Measurements from ENCODE around the gene LCMT1.

LCMT1 gene

GRCh38 chr16:25199457-25199856 is 87.9 kb downstream of the LCMT1 start:
- H3K4me1 ChIP-seq (ENCODE audit: control insufficient read depth in 1 of 2, insufficient read depth in 2 of 2, low read length in 2 of 2) = peaks cover 3 to 4% of the 10 kb centered on the region in 2 experiments
- H3K79me2 ChIP-seq (ENCODE audit: control insufficient read depth, insufficient read depth, low read length, poor library complexity) = no peaks in the 10 kb centered on the region
- H4K91ac ChIP-seq (ENCODE audit: low read depth, low read length) = no peak overlapping the region
- H2BK12ac ChIP-seq (ENCODE audit: low read length) = no peak overlapping the region
- H2BK5ac ChIP-seq (ENCODE audit: low read depth, low read length, poor library complexity) = no peak overlapping the region
- H3K4me2 ChIP-seq (ENCODE audit: low read length) = no peak overlapping the region
- peaks cover 8% of the 10 kb centered on the region for H3K79me1 ChIP-seq (ENCODE audit: low read length)
- H4K8ac ChIP-seq (ENCODE audit: low read depth, low read length) = no peak overlapping the region
- H3K14ac ChIP-seq (ENCODE audit: low read length) = no peak overlapping the region
- H3K27me3 ChIP-seq (ENCODE audit: insufficient read depth, low read length) = no peaks in the 10 kb centered on the region
- no peak overlapping the region for H2AFZ ChIP-seq (ENCODE audit: insufficient read depth, low read length, poor library complexity)
- H3K9me3 ChIP-seq (ENCODE audit: insufficient read depth, low read depth, low read length) = no peaks in the 10 kb centered on the region
- H2AK5ac ChIP-seq (ENCODE audit: low read length) = no peak overlapping the region
- no peak overlapping the region for H2BK120ac ChIP-seq (ENCODE audit: insufficient read depth, low read length, poor library complexity)
- no CpG with 5 or more reads among the region's 7 CpGs for WGBS (ENCODE audit: extremely low coverage, insufficient coverage, insufficient read length)
- H3K36me3 ChIP-seq (ENCODE audit: control insufficient read depth in 1 of 2, insufficient read depth in 2 of 2, low read length in 2 of 2) = no peaks in the 10 kb centered on the region
- DNase-seq = no peak
- H3K18ac ChIP-seq (ENCODE audit: low read length) = no peak overlapping the region
- no peak overlapping the region for H4K12ac ChIP-seq (ENCODE audit: low read depth, low read length)
- H3K23ac ChIP-seq (ENCODE audit: low read length) = no peak overlapping the region
- H3K9ac ChIP-seq (ENCODE audit: low read length) = no peak overlapping the region
- H3K4me3 ChIP-seq (ENCODE audit: low read depth, low read length) = no peak overlapping the region
- H3K4ac ChIP-seq (ENCODE audit: low read depth, low read length) = no peak overlapping the region
- H3K27ac ChIP-seq (ENCODE audit: low read depth, low read length) = no peak overlapping the region

GRCh38 chr16:25210758-25211157 is 99.2 kb downstream of the LCMT1 start:
- no peak for DNase-seq
- Histone ChIP-seq H3K4me2 (ENCODE audit: low read length) (no peak overlapping the region), H3K4ac (ENCODE audit: low read depth, low read length) (no peak overlapping the region), H3K4me3 (ENCODE audit: low read depth, low read length) (no peak overlapping the region), H2BK120ac (ENCODE audit: insufficient read depth, low read length, poor library complexity) (no peak overlapping the region), H3K79me2 (ENCODE audit: control insufficient read depth, insufficient read depth, low read length, poor library complexity) (no peaks in the 10 kb centered on the region), H3K79me1 (ENCODE audit: low read length) (no peaks in the 10 kb centered on the region), H2BK5ac (ENCODE audit: low read depth, low read length, poor library complexity) (no peak overlapping the region), H3K9ac (ENCODE audit: low read length) (no peak overlapping the region), H3K27ac (ENCODE audit: low read depth, low read length) (no peak overlapping the region), H3K18ac (ENCODE audit: low read length) (no peak overlapping the region), H4K8ac (ENCODE audit: low read depth, low read length) (no peak overlapping the region), H3K9me3 (ENCODE audit: insufficient read depth, low read depth, low read length) (no peaks in the 10 kb centered on the region), H3K23ac (ENCODE audit: low read length) (no peak overlapping the region), H3K36me3 (ENCODE audit: control insufficient read depth in 1 of 2, insufficient read depth in 2 of 2, low read length in 2 of 2) (no peaks in the 10 kb centered on the region), H3K14ac (ENCODE audit: low read length) (no peak overlapping the region), H4K91ac (ENCODE audit: low read depth, low read length) (no peak overlapping the region), H2AK5ac (ENCODE audit: low read length) (no peak overlapping the region), H2BK12ac (ENCODE audit: low read length) (no peak overlapping the region), H3K4me1 (ENCODE audit: control insufficient read depth in 1 of 2, insufficient read depth in 2 of 2, low read length in 2 of 2) (no peaks in the 10 kb centered on the region), H3K27me3 (ENCODE audit: insufficient read depth, low read length) (no peaks in the 10 kb centered on the region), H2AFZ (ENCODE audit: insufficient read depth, low read length, poor library complexity) (no peak overlapping the region), H4K12ac (ENCODE audit: low read depth, low read length) (no peak overlapping the region)
- no CpG with 5 or more reads among the region's 4 CpGs for WGBS (ENCODE audit: extremely low coverage, insufficient coverage, insufficient read length)

GRCh38 chr16:25212636-25213035 is 101.1 kb downstream of the LCMT1 start:
- Histone ChIP-seq H3K9me3 (ENCODE audit: insufficient read depth, low read depth, low read length) (no peaks in the 10 kb centered on the region), H2AFZ (ENCODE audit: insufficient read depth, low read length, poor library complexity) (no peak overlapping the region), H3K23ac (ENCODE audit: low read length) (no peak overlapping the region), H3K4me3 (ENCODE audit: low read depth, low read length) (no peak overlapping the region), H4K12ac (ENCODE audit: low read depth, low read length) (no peak overlapping the region), H3K18ac (ENCODE audit: low read length) (no peak overlapping the region), H2AK5ac (ENCODE audit: low read length) (no peak overlapping the region), H3K79me1 (ENCODE audit: low read length) (no peaks in the 10 kb centered on the region), H2BK5ac (ENCODE audit: low read depth, low read length, poor library complexity) (no peak overlapping the region), H3K36me3 (ENCODE audit: control insufficient read depth in 1 of 2, insufficient read depth in 2 of 2, low read length in 2 of 2) (no peaks in the 10 kb centered on the region), H3K79me2 (ENCODE audit: control insufficient read depth, insufficient read depth, low read length, poor library complexity) (no peaks in the 10 kb centered on the region), H3K9ac (ENCODE audit: low read length) (no peak overlapping the region), H3K14ac (ENCODE audit: low read length) (no peak overlapping the region), H2BK120ac (ENCODE audit: insufficient read depth, low read length, poor library complexity) (no peak overlapping the region), H3K4me2 (ENCODE audit: low read length) (no peak overlapping the region), H2BK12ac (ENCODE audit: low read length) (no peak overlapping the region), H4K91ac (ENCODE audit: low read depth, low read length) (no peak overlapping the region), H4K8ac (ENCODE audit: low read depth, low read length) (no peak overlapping the region), H3K27me3 (ENCODE audit: insufficient read depth, low read length) (no peaks in the 10 kb centered on the region), H3K27ac (ENCODE audit: low read depth, low read length) (no peak overlapping the region), H3K4me1 (ENCODE audit: control insufficient read depth in 1 of 2, insufficient read depth in 2 of 2, low read length in 2 of 2) (no peaks in the 10 kb centered on the region), H3K4ac (ENCODE audit: low read depth, low read length) (no peak overlapping the region)
- no CpG with 5 or more reads among the region's 2 CpGs for WGBS (ENCODE audit: extremely low coverage, insufficient coverage, insufficient read length)
- no peak for DNase-seq

- H3K9ac ChIP-seq (ENCODE audit: low read length) = no peak overlapping the region
- no peaks in the 10 kb centered on the region for H3K79me1 ChIP-seq (ENCODE audit: low read length)
- no peaks in the 10 kb centered on the region for H3K4me1 ChIP-seq (ENCODE audit: control insufficient read depth in 1 of 2, insufficient read depth in 2 of 2, low read length in 2 of 2)
- H4K12ac ChIP-seq (ENCODE audit: low read depth, low read length) = no peak overlapping the region
- no peak overlapping the region for H2AK5ac ChIP-seq (ENCODE audit: low read length)
- H3K18ac ChIP-seq (ENCODE audit: low read length) = no peak overlapping the region
- H3K4me2 ChIP-seq (ENCODE audit: low read length) = no peak overlapping the region
- no peak overlapping the region for H2BK5ac ChIP-seq (ENCODE audit: low read depth, low read length, poor library complexity)
- no peak overlapping the region for H4K91ac ChIP-seq (ENCODE audit: low read depth, low read length)
- no CpG with 5 or more reads among the region's 6 CpGs for WGBS (ENCODE audit: extremely low coverage, insufficient coverage, insufficient read length)
- no peaks in the 10 kb centered on the region for H3K27me3 ChIP-seq (ENCODE audit: insufficient read depth, low read length)
- no peak overlapping the region for H2BK12ac ChIP-seq (ENCODE audit: low read length)
- no peak for DNase-seq
- H3K36me3 ChIP-seq (ENCODE audit: control insufficient read depth in 1 of 2, insufficient read depth in 2 of 2, low read length in 2 of 2) = no peaks in the 10 kb centered on the region
- no peaks in the 10 kb centered on the region for H3K79me2 ChIP-seq (ENCODE audit: control insufficient read depth, insufficient read depth, low read length, poor library complexity)
- H3K27ac ChIP-seq (ENCODE audit: low read depth, low read length) = no peak overlapping the region
- no peaks in the 10 kb centered on the region for H3K9me3 ChIP-seq (ENCODE audit: insufficient read depth, low read depth, low read length)
- H3K4me3 ChIP-seq (ENCODE audit: low read depth, low read length) = no peak overlapping the region
- no peak overlapping the region for H3K23ac ChIP-seq (ENCODE audit: low read length)
- no peak overlapping the region for H2BK120ac ChIP-seq (ENCODE audit: insufficient read depth, low read length, poor library complexity)
- H3K4ac ChIP-seq (ENCODE audit: low read depth, low read length) = no peak overlapping the region
- H3K14ac ChIP-seq (ENCODE audit: low read length) = no peak overlapping the region
- H2AFZ ChIP-seq (ENCODE audit: insufficient read depth, low read length, poor library complexity) = no peak overlapping the region
- H4K8ac ChIP-seq (ENCODE audit: low read depth, low read length) = no peak overlapping the region
Measured at GRCh38 chr16:25213709-25214397, 102.3 kb downstream of the LCMT1 start.

Data from trophoblast cell (in vitro differentiated cells and primary cell).